HepG2 (cell line): ENCODE data around the gene EVL. TPM values are rescaled to one million over a fixed set of nuclear protein-coding genes. Genes with fewer than 3 reads are reported as not detected.

Source experiments
- ATAC-seq: fragments of 200-7000 bp; cut with Tn5 transposase; 3 replicates; pipeline ENCODE4 v1.9.1; 2020; ENCODE audit warnings: mild to moderate bottlenecking, moderate library complexity
- BruUV-seq: library from RNA; stranded (reverse); fragments of 400-500 nt; replicated peaks from 2 replicates; lab custom pipeline; 2021; lab: Mats Ljungman, UMichigan
- CTCF ChIA-PET: fragments of 300-600 bp; formaldehyde crosslinking; extraction: SDS; loops from one replicate; lab custom pipeline; 2021; ENCODE audit warnings: low total read pairs, inconsistent platforms, low intra/inter-chr PET ratio; lab: Yijun Ruan, JAX
- POLR2A ChIA-PET: fragments of 350-600 bp; sonication (Branson Sonifier 250); formaldehyde crosslinking; loops from one replicate; lab custom pipeline; 2020; ENCODE audit warnings: antibody characterized with exemption, inconsistent platforms; lab: Yijun Ruan, JAX
- DNase-seq: peaks from one replicate; pipeline ENCODE4 v3.0.0-alpha.2; 2015; ENCODE audit warnings: low spot score
- FAIRE-seq: peaks from 3 replicates; lab custom pipeline; 2011; peaks lifted over from hg19 to GRCh38; lab: Jason Lieb, UNC
- H2AFZ ChIP-seq: one replicate; pipeline ENCODE4 v1.6.1; 2011; ENCODE audit warnings: low read length, inconsistent platforms
- H3K27ac ChIP-seq: fragments of 300-600 bp; 3 replicates; pipeline ENCODE4 v1.8.0; 2011; ENCODE audit warnings: mixed run types, mild to moderate bottlenecking, mixed read lengths, low read length, inconsistent platforms; ENCODE audit not compliant: insufficient read depth; ENCODE audit errors: extremely low read length
- H3K27me3 ChIP-seq, 2 experiments: fragments of 200-600 bp in 1 of 2; 2 replicates in 1 of 2; 3 replicates in 1 of 2; pipeline versions ENCODE4 v1.6.0 to v1.8.0; 2011; ENCODE audit warnings: low read length in 2 of 2, mild to moderate bottlenecking in 2 of 2, moderate library complexity in 2 of 2, inconsistent platforms in 1 of 2; ENCODE audit not compliant: insufficient read depth in 2 of 2, control insufficient read depth in 1 of 2
- H3K36me3 ChIP-seq, 2 experiments: fragments of 200-600 bp in 1 of 2; replicated peaks in 1 of 2; 2 replicates in 1 of 2; 3 replicates in 1 of 2; pipeline versions ENCODE4 v1.5.1 to v1.8.0; 2011; ENCODE audit warnings: low read length in 2 of 2, inconsistent platforms in 1 of 2; ENCODE audit not compliant: insufficient read depth in 2 of 2, control insufficient read depth in 1 of 2
- H3K4me1 ChIP-seq: 2 replicates; pipeline ENCODE4 v1.5.1; 2012; ENCODE audit warnings: low read length, inconsistent platforms; ENCODE audit not compliant: insufficient read depth
- H3K4me2 ChIP-seq: 2 replicates; pipeline ENCODE4 v1.6.0; 2011; ENCODE audit warnings: low read depth, low read length, inconsistent platforms
- H3K4me3 ChIP-seq, 3 experiments: fragments of 200-600 bp in 1 of 3; sonication (generic), shearing (Covaris generic) in 1 of 3; replicated peaks in 1 of 3; 2 replicates each; pipeline ENCODE4 v1.5.1; 2011 to 2016; ENCODE audit warnings: low read length in 3 of 3, inconsistent platforms in 2 of 3, low read depth in 2 of 3, mild to moderate bottlenecking in 2 of 3, control low read depth in 1 of 3, mixed read lengths in 1 of 3; ENCODE audit not compliant: insufficient read depth in 1 of 3
- H3K79me2 ChIP-seq: one replicate; pipeline ENCODE4 v1.6.1; 2011; ENCODE audit warnings: low read length, inconsistent platforms; ENCODE audit not compliant: insufficient read depth
- H3K9ac ChIP-seq: 2 replicates; pipeline ENCODE4 v1.6.0; 2011; ENCODE audit warnings: mild to moderate bottlenecking, low read depth, low read length, inconsistent platforms; ENCODE audit not compliant: insufficient read depth
- H3K9me3 ChIP-seq: 2 replicates; pipeline ENCODE4 v1.5.1; 2012; ENCODE audit warnings: mild to moderate bottlenecking, low read length
- H4K20me1 ChIP-seq: 2 replicates; pipeline ENCODE4 v1.6.0; 2011; ENCODE audit warnings: inconsistent platforms, mild to moderate bottlenecking, low read length, moderate library complexity; ENCODE audit not compliant: insufficient read depth
- ARNT2 ChIP-seq: sonication (generic); formaldehyde crosslinking; IDR thresholded peaks from 2 replicates; pipeline ENCODE4 v1.8.0; 2022; ENCODE audit warnings: mild to moderate bottlenecking, low read depth, missing genetic modification reagents, moderate library complexity
- CCDC6 ChIP-seq: sonication (generic); formaldehyde crosslinking; IDR thresholded peaks from 2 replicates; pipeline ENCODE4 v1.8.1; 2022; ENCODE audit warnings: mild to moderate bottlenecking, missing genetic modification reagents, moderate library complexity
- KDM3A ChIP-seq: IDR thresholded peaks from 2 replicates; pipeline ENCODE4 v1.6.1; 2018; ENCODE audit warnings: low read depth, missing compliant biosample characterization
- PHB2 ChIP-seq: fragments of 450-650 bp; IDR thresholded peaks from 2 replicates; pipeline ENCODE4 v1.6.1; 2018; ENCODE audit not compliant: partially characterized antibody
- ZNF317 ChIP-seq: sonication (generic); formaldehyde crosslinking; IDR thresholded peaks from 2 replicates; pipeline ENCODE4 v1.5.0; 2020; ENCODE audit warnings: mild to moderate bottlenecking, missing genetic modification reagents
- ZNF460 ChIP-seq: sonication (generic); formaldehyde crosslinking; IDR thresholded peaks from 2 replicates; pipeline ENCODE4 v1.5.1; 2020; ENCODE audit warnings: missing genetic modification reagents, mild to moderate bottlenecking, borderline replicate concordance
- WGBS: methylation state at CpG from one replicate; pipeline ENCODE4 v1.1.6; 2017; ENCODE audit warnings: low lambda C conversion rate; 5-methylcytosine and 5-hydroxymethylcytosine counted together
- in situ Hi-C: cut with HindIII; loops from 2 replicates; pipeline ENCODE4 v1.10.0; 2017; ENCODE audit warnings: low pct_unique_long_range_greater_than_20kb; ENCODE audit not compliant: extremely low pct_ligation_motif_present
- intact Hi-C: fragments of 100-400 bp; cut with micrococcal nuclease; formaldehyde crosslinking; loops from one replicate; pipeline ENCODE4 v1.10.0; 2022; ENCODE audit not compliant: unreplicated experiment
- polyA plus RNA-seq, 8 experiments: library from polyadenylated mRNA; depleted of rRNA in 3 of 8; stranded (reverse) in 7 of 8; unstranded in 1 of 8; fragments of >200 nt; fragmentation: Illumina TruSeq in 4 of 8; extraction: Trizol in 4 of 8; gene quantifications; 2 replicates each; pipeline versions ENCODE4 v1.2.1 to v1.2.3, GENCODE V29; 2011 to 2016; ENCODE audit warnings: low read depth in 4 of 8, missing spikeins in 1 of 8, mixed read lengths in 1 of 8; ENCODE audit not compliant: insufficient read depth in 1 of 8
- total RNA-seq, 5 experiments: library from RNA; depleted of rRNA; stranded (reverse); fragments of >200 nt; fragmentation: Illumina TruSeq; extraction: Trizol; gene quantifications; 2 replicates each; pipeline ENCODE4 v1.2.3, GENCODE V29; 2016; ENCODE audit warnings: low read depth in 1 of 5
- TF ChIP-seq, protein P1 (sequence below): fragments of 450-650 bp; IDR thresholded peaks from 2 replicates; pipeline ENCODE4 v1.6.1; 2017; ENCODE audit warnings: mild to moderate bottlenecking
- TF ChIP-seq, protein P2 (sequence below): sonication (generic); formaldehyde crosslinking; conservative IDR thresholded peaks from 2 replicates; pipeline ENCODE4 v1.8.0; 2022; ENCODE audit warnings: low read depth, missing genetic modification reagents

Gene EVL
- total and polyA plus RNA-seq, 2 of the 13 experiments (the other 11 are each of a cell fraction or from before 2014, with no cell fraction given) = 15.1 to 31.2 TPM

DNA sequence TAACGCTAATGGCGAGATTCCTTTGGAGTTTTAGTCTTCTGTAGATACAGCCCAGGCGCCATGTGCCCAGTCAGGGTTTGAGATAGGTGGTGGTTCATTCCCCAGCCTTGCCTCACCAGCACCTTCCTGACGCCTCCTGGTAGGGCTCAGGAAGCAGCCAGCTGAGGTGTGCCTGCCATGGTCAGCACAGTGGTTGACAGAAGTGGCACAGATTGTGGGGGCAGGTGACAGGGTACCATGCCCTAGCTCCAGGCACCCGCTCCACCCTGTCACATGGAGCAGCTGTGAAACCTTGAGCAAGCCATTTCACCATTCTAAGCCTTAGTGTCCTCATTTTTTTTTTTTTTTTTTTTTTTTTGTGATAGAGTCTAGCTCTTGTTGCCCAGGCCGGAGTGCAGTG, 45.6 kb downstream of the EVL start:
- Histone ChIP-seq H3K36me3 (peaks cover 2 to 5% of the 10 kb centered on the region in 2 experiments; a peak in 2 of 5 replicates), H3K9ac (no peak overlapping the region), H3K9me3 (no peaks in the 10 kb centered on the region), H3K4me2 (no peak overlapping the region), H4K20me1 (no peaks in the 10 kb centered on the region), H2AFZ (no peak overlapping the region), H3K4me1 (peaks cover 6% of the 10 kb centered on the region; the same call in 1 of the 2 replicates), H3K27ac (no peak overlapping the region), H3K27me3 (no peaks in the 10 kb centered on the region), H3K79me2 (no peaks in the 10 kb centered on the region), H3K4me3 (no peak overlapping the region)
- no peak for TF ChIP-seq ZNF317 (CRISPR knock-in tag)
- TF ChIP-seq, protein P1, sequence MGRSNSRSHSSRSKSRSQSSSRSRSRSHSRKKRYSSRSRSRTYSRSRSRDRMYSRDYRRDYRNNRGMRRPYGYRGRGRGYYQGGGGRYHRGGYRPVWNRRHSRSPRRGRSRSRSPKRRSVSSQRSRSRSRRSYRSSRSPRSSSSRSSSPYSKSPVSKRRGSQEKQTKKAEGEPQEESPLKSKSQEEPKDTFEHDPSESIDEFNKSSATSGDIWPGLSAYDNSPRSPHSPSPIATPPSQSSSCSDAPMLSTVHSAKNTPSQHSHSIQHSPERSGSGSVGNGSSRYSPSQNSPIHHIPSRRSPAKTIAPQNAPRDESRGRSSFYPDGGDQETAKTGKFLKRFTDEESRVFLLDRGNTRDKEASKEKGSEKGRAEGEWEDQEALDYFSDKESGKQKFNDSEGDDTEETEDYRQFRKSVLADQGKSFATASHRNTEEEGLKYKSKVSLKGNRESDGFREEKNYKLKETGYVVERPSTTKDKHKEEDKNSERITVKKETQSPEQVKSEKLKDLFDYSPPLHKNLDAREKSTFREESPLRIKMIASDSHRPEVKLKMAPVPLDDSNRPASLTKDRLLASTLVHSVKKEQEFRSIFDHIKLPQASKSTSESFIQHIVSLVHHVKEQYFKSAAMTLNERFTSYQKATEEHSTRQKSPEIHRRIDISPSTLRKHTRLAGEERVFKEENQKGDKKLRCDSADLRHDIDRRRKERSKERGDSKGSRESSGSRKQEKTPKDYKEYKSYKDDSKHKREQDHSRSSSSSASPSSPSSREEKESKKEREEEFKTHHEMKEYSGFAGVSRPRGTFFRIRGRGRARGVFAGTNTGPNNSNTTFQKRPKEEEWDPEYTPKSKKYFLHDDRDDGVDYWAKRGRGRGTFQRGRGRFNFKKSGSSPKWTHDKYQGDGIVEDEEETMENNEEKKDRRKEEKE = no peak
- TF ChIP-seq ZNF460 (CRISPR knock-in tag) = no peak
- no peak for TF ChIP-seq CCDC6 (CRISPR knock-in tag)
- no peak for TF ChIP-seq ARNT2 (CRISPR knock-in tag)
- no peak for TF ChIP-seq PHB2
- TF ChIP-seq KDM3A (CRISPR knock-in tag) = no peak
- TF ChIP-seq, protein P2, sequence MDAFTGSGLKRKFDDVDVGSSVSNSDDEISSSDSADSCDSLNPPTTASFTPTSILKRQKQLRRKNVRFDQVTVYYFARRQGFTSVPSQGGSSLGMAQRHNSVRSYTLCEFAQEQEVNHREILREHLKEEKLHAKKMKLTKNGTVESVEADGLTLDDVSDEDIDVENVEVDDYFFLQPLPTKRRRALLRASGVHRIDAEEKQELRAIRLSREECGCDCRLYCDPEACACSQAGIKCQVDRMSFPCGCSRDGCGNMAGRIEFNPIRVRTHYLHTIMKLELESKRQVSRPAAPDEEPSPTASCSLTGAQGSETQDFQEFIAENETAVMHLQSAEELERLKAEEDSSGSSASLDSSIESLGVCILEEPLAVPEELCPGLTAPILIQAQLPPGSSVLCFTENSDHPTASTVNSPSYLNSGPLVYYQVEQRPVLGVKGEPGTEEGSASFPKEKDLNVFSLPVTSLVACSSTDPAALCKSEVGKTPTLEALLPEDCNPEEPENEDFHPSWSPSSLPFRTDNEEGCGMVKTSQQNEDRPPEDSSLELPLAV (CRISPR knock-in tag) = no peak
- ChIA-PET CTCF (interaction anchor here (1.0 kb wide), 1 partner anchor 128 kb away, joined by 3 read pairs; no protein-coding TSS in a partner anchor), POLR2A (interaction anchor here (0.7 kb wide), 1 partner anchor 21 kb away, joined by 3 read pairs; no protein-coding TSS in a partner anchor)
- ATAC-seq (no peak), DNase-seq (no peak), FAIRE-seq (no peak)
- in situ Hi-C loops = no loop called here
- 83% methylated on average over 6 of the region's 6 CpGs for WGBS
- BruUV-seq = no TSS peak
- intact Hi-C loops = no loop called here
